WTC11 (cell line): Measurements from ENCODE around the gene ICOS. TPM values are rescaled to one million over a fixed set of nuclear protein-coding genes. Genes with fewer than 3 reads are reported as not detected.

ENCODE experiments used
- ATAC-seq: fragments of 200-7000 bp; cut with Tn5 transposase; 2 replicates; pipeline ENCODE4 v1.10.0; 2021; ENCODE audit warnings: mild to moderate bottlenecking, moderate library complexity
- CTCF ChIA-PET: fragments of 300-600 bp; sonication (Branson Sonifier 250); formaldehyde crosslinking; loops from one replicate; lab custom pipeline; 2021; ENCODE audit warnings: antibody characterized with exemption; lab: Charles Lee
- POLR2A ChIA-PET: fragments of 350-600 bp; sonication (Branson Sonifier 250); formaldehyde crosslinking; loops from one replicate; lab custom pipeline; 2021; ENCODE audit warnings: antibody characterized with exemption; lab: Charles Lee
- DNase-seq: peaks from one replicate; pipeline ENCODE4 v3.0.0; 2021; ENCODE audit warnings: low spot score
- H3K27ac Mint-ChIP-seq: 2 replicates; pipeline ENCODE4 v1.8.0; 2021; ENCODE audit warnings: mixed read lengths
- H3K27me3 Mint-ChIP-seq: 2 replicates; pipeline ENCODE4 v1.8.0; 2021; ENCODE audit warnings: low read depth, mild to moderate bottlenecking, moderate library complexity, mixed read lengths
- H3K36me3 Mint-ChIP-seq: 2 replicates; pipeline ENCODE4 v1.8.0; 2021; ENCODE audit warnings: mixed read lengths
- H3K4me1 Mint-ChIP-seq: 2 replicates; pipeline ENCODE4 v1.8.0; 2022; ENCODE audit warnings: mixed read lengths
- H3K4me3 Mint-ChIP-seq: 2 replicates; pipeline ENCODE4 v1.8.0; 2021; ENCODE audit warnings: mild to moderate bottlenecking, moderate library complexity, mixed read lengths
- H3K9me3 Mint-ChIP-seq: 2 replicates; pipeline ENCODE4 v1.8.0; 2021; ENCODE audit warnings: mixed read lengths
- ARID4B ChIP-seq: sonication (generic); formaldehyde crosslinking; IDR thresholded peaks from 2 replicates; pipeline ENCODE4 v1.8.0; 2023; ENCODE audit warnings: missing genetic modification reagents, mild to moderate bottlenecking, borderline replicate concordance
- CREB1 ChIP-seq: sonication (generic); formaldehyde crosslinking; IDR thresholded peaks from 2 replicates; pipeline ENCODE4 v1.8.0; 2023; ENCODE audit warnings: mild to moderate bottlenecking, missing genetic modification reagents
- ETV6 ChIP-seq: sonication (generic); formaldehyde crosslinking; IDR thresholded peaks from 2 replicates; pipeline ENCODE4 v1.8.1; 2022; ENCODE audit warnings: mild to moderate bottlenecking, missing genetic modification reagents
- FOXP1 ChIP-seq: sonication (generic); formaldehyde crosslinking; IDR thresholded peaks from 2 replicates; pipeline ENCODE4 v1.8.0; 2022; ENCODE audit warnings: missing genetic modification reagents, mild to moderate bottlenecking, moderate library complexity, borderline replicate concordance
- FOXP4 ChIP-seq: sonication (generic); formaldehyde crosslinking; IDR thresholded peaks from 2 replicates; pipeline ENCODE4 v1.8.0; 2022; ENCODE audit warnings: mild to moderate bottlenecking, missing genetic modification reagents
- GABPB1 ChIP-seq: sonication (generic); formaldehyde crosslinking; IDR thresholded peaks from 2 replicates; pipeline ENCODE4 v1.8.1; 2023; ENCODE audit warnings: mild to moderate bottlenecking, missing genetic modification reagents
- JUN ChIP-seq: sonication (generic); formaldehyde crosslinking; IDR thresholded peaks from 2 replicates; pipeline ENCODE4 v1.8.0; 2023; ENCODE audit warnings: mild to moderate bottlenecking, missing genetic modification reagents
- KAT7 ChIP-seq: sonication (generic); formaldehyde crosslinking; IDR thresholded peaks from 2 replicates; pipeline ENCODE4 v1.8.1; 2023; ENCODE audit warnings: missing genetic modification reagents, mild to moderate bottlenecking, borderline replicate concordance
- MXD4 ChIP-seq: fragments of 250-450 bp; sonication (Bioruptor Pico); IDR thresholded peaks from 2 replicates; pipeline ENCODE4 v1.8.0; 2021; ENCODE audit warnings: mild to moderate bottlenecking, moderate library complexity, borderline replicate concordance
- USF1 ChIP-seq: sonication (generic); formaldehyde crosslinking; IDR thresholded peaks from 2 replicates; pipeline ENCODE4 v1.8.0; 2022; ENCODE audit warnings: mild to moderate bottlenecking, missing genetic modification reagents
- ZNF219 ChIP-seq: sonication (generic); formaldehyde crosslinking; IDR thresholded peaks from 2 replicates; pipeline ENCODE4 v1.8.0; 2023; ENCODE audit warnings: missing genetic modification reagents, mild to moderate bottlenecking, borderline replicate concordance
- ZNF232 ChIP-seq: sonication (generic); formaldehyde crosslinking; IDR thresholded peaks from 2 replicates; pipeline ENCODE4 v1.8.0; 2022; ENCODE audit warnings: mild to moderate bottlenecking, missing genetic modification reagents
- ZNF263 ChIP-seq: sonication (generic); formaldehyde crosslinking; IDR thresholded peaks from 2 replicates; pipeline ENCODE4 v1.8.1; 2022; ENCODE audit warnings: low read depth, mild to moderate bottlenecking, moderate library complexity, missing genetic modification reagents
- ZNF416 ChIP-seq: fragments of 250-450 bp; sonication (Bioruptor Pico); IDR thresholded peaks from 2 replicates; pipeline ENCODE4 v1.9.0; 2021; ENCODE audit warnings: mild to moderate bottlenecking, inconsistent platforms
- ZNF423 ChIP-seq: fragments of 250-450 bp; sonication (Bioruptor Pico); IDR thresholded peaks from 2 replicates; pipeline ENCODE4 v2.1.2; 2022; ENCODE audit warnings: mild to moderate bottlenecking, moderate library complexity
- ZSCAN18 ChIP-seq: fragments of 250-450 bp; sonication (Bioruptor Pico); IDR thresholded peaks from 2 replicates; pipeline ENCODE4 v2.1.2; 2022; ENCODE audit warnings: mild to moderate bottlenecking, moderate library complexity
- total RNA-seq: library from RNA; stranded (reverse); gene quantifications from 3 replicates; pipeline ENCODE4 v1.2.3, GENCODE V29; 2021
- TF ChIP-seq, protein P1 (sequence below): sonication (generic); formaldehyde crosslinking; IDR thresholded peaks from 2 replicates; pipeline ENCODE4 v1.8.1; 2022; ENCODE audit warnings: missing genetic modification reagents, borderline replicate concordance
- TF ChIP-seq, protein P2 (sequence below): fragments of 250-450 bp; sonication (Bioruptor Pico); IDR thresholded peaks from 2 replicates; pipeline ENCODE4 v1.9.0; 2021; ENCODE audit warnings: mild to moderate bottlenecking
- TF ChIP-seq, protein P3 (sequence below): sonication (generic); formaldehyde crosslinking; IDR thresholded peaks from 2 replicates; pipeline ENCODE4 v1.8.1; 2023; ENCODE audit warnings: mild to moderate bottlenecking, missing genetic modification reagents, borderline replicate concordance

The ICOS gene
- total RNA-seq, 1 experiment from 2014 or later: 0.11 TPM

DNA sequence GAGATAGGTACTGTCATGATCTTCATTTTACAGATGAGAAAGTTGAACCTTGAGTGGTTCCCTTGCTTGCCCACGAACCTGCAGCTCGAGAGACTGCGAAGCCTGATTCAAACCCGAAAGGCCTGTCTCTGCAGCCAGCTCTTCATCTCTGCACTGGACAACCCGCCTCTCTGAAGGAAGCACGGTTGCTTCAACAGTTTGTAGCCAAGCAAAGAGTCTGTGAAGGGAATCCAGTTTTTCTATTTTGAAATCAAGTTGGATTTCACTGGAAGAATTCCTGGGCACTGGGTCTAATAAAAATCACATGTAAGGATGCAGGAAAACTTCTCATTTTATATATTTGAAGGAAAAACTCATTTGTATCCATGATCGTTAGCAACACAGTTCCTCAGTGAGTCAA lies 21.3 kb upstream of the ICOS start (continued):
- TF ChIP-seq JUN (CRISPR knock-in tag): no peak
- TF ChIP-seq ZSCAN18 (CRISPR knock-in tag): no peak
- TF ChIP-seq GABPB1 (CRISPR knock-in tag): no peak
- no peak for TF ChIP-seq FOXP1
- TF ChIP-seq, protein P1, sequence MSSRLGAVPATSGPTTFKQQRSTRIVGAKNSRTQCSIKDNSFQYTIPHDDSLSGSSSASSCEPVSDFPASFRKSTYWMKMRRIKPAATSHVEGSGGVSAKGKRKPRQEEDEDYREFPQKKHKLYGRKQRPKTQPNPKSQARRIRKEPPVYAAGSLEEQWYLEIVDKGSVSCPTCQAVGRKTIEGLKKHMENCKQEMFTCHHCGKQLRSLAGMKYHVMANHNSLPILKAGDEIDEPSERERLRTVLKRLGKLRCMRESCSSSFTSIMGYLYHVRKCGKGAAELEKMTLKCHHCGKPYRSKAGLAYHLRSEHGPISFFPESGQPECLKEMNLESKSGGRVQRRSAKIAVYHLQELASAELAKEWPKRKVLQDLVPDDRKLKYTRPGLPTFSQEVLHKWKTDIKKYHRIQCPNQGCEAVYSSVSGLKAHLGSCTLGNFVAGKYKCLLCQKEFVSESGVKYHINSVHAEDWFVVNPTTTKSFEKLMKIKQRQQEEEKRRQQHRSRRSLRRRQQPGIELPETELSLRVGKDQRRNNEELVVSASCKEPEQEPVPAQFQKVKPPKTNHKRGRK (CRISPR knock-in tag): no peak
- no peak for TF ChIP-seq ARID4B (CRISPR knock-in tag)
- TF ChIP-seq ZNF263: no peak

- ChIA-PET CTCF (no interaction called here), POLR2A (no interaction called here)
- Mint-ChIP-seq H3K4me3 (no peak overlapping the region), H3K9me3 (no peaks in the 10 kb centered on the region), H3K4me1 (peaks cover 13% of the 10 kb centered on the region), H3K36me3 (no peaks in the 10 kb centered on the region), H3K27me3 (no peaks in the 10 kb centered on the region; the same call in 1 of the 2 replicates), H3K27ac (no peak overlapping the region)
- ATAC-seq (no peak), DNase-seq (no peak)
- TF ChIP-seq FOXP4 (CRISPR knock-in tag) (no peak), ETV6 (no peak), ZNF416 (CRISPR knock-in tag) (no peak), CREB1 (CRISPR knock-in tag) (no peak), MXD4 (CRISPR knock-in tag) (no peak), KAT7 (CRISPR knock-in tag) (no peak), ZNF219 (CRISPR knock-in tag) (no peak), ZNF232 (CRISPR knock-in tag) (no peak), ZNF423 (CRISPR knock-in tag) (no peak), USF1 (CRISPR knock-in tag) (no peak)
- TF ChIP-seq, protein P2, sequence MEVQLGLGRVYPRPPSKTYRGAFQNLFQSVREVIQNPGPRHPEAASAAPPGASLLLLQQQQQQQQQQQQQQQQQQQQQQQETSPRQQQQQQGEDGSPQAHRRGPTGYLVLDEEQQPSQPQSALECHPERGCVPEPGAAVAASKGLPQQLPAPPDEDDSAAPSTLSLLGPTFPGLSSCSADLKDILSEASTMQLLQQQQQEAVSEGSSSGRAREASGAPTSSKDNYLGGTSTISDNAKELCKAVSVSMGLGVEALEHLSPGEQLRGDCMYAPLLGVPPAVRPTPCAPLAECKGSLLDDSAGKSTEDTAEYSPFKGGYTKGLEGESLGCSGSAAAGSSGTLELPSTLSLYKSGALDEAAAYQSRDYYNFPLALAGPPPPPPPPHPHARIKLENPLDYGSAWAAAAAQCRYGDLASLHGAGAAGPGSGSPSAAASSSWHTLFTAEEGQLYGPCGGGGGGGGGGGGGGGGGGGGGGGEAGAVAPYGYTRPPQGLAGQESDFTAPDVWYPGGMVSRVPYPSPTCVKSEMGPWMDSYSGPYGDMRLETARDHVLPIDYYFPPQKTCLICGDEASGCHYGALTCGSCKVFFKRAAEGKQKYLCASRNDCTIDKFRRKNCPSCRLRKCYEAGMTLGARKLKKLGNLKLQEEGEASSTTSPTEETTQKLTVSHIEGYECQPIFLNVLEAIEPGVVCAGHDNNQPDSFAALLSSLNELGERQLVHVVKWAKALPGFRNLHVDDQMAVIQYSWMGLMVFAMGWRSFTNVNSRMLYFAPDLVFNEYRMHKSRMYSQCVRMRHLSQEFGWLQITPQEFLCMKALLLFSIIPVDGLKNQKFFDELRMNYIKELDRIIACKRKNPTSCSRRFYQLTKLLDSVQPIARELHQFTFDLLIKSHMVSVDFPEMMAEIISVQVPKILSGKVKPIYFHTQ (CRISPR knock-in tag): no peak
- TF ChIP-seq, protein P3, sequence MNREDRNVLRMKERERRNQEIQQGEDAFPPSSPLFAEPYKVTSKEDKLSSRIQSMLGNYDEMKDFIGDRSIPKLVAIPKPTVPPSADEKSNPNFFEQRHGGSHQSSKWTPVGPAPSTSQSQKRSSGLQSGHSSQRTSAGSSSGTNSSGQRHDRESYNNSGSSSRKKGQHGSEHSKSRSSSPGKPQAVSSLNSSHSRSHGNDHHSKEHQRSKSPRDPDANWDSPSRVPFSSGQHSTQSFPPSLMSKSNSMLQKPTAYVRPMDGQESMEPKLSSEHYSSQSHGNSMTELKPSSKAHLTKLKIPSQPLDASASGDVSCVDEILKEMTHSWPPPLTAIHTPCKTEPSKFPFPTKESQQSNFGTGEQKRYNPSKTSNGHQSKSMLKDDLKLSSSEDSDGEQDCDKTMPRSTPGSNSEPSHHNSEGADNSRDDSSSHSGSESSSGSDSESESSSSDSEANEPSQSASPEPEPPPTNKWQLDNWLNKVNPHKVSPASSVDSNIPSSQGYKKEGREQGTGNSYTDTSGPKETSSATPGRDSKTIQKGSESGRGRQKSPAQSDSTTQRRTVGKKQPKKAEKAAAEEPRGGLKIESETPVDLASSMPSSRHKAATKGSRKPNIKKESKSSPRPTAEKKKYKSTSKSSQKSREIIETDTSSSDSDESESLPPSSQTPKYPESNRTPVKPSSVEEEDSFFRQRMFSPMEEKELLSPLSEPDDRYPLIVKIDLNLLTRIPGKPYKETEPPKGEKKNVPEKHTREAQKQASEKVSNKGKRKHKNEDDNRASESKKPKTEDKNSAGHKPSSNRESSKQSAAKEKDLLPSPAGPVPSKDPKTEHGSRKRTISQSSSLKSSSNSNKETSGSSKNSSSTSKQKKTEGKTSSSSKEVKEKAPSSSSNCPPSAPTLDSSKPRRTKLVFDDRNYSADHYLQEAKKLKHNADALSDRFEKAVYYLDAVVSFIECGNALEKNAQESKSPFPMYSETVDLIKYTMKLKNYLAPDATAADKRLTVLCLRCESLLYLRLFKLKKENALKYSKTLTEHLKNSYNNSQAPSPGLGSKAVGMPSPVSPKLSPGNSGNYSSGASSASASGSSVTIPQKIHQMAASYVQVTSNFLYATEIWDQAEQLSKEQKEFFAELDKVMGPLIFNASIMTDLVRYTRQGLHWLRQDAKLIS (CRISPR knock-in tag): no peak
Observed at GRCh38 chr2:203916756-203917155, 19.8 kb upstream of the ICOS start.
